Fibroblast of villous mesenchyme (primary cell): Measurements from ENCODE around the gene LILRA5. TPM values are rescaled to one million over a fixed set of nuclear protein-coding genes. Genes with fewer than 3 reads are reported as not detected.
"Not testable (repeated sequence)": the region's sequence is repeated elsewhere in the genome, so short reads cannot be mapped to it uniquely, and the experiment has no call there.

ENCODE experiments used
- DNase-seq: peaks from one replicate; pipeline ENCODE4 v3.0.0-alpha.2; 2010; ENCODE audit warnings: low read depth
- H3K4me3 ChIP-seq: 2 replicates; pipeline ENCODE4 v1.5.1; 2011; ENCODE audit warnings: low read depth, mild to moderate bottlenecking, low read length
- total RNA-seq: library from RNA; depleted of rRNA; stranded (reverse); fragments of >200 nt; gene quantifications from 2 replicates; pipeline ENCODE4 v1.2.3, GENCODE V29; 2012
- TF ChIP-seq, protein P1 (sequence below): IDR thresholded peaks from 2 replicates; pipeline ENCODE4 v1.5.1; 2012; ENCODE audit warnings: low read depth, mild to moderate bottlenecking, low read length; ENCODE audit not compliant: insufficient read depth

LILRA5 gene
- not detected in 2 replicates for total RNA-seq

DNA sequence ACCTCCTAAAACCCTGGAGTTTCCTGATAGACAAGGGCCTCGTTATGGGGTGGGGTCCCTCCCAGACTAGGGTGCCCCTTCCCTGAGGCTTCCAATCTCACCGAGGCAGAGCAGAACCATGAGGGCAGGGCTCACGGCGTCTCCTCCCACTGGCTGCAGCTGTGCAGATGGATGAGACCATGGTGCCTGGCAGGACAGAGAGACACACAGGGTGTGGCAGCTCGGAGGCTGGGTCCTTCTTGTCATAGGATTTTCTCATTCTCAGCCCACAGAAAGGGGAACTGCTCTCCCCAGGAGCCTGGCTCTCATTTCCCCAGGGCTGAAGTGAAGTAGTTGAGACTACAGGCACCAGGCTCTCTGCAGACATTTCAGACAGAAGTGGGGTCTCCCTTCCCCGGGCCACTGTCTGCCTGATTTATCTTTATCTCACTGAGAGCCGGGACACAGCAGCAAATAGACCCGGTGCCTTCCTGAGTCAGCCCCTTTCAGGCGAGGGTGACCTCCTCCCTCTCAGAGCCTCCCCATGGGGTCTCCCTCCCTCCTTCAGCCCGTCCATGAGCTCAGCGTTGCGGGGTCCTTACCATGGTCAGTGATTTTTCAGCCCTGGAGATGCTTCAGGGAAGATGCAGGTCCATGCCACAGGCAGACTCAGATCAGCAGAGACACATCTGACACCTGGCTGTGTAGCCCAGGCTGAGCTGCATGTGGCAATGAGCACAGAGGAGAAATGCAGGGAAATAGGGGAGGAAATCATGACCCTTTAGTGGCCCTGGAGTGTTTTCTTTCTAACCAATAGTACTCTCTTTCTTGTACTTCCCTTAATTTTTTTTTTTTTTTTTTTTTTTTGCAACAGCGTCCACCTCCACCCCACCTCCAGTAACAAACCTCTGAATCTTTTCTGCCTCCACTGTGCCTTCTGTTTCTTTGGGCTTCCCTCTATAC lies at the start of gene LILRA5:
Gene LILRA5, minus strand, starts transcription at position 731 of the 942 bp plus-strand sequence. Its CDS starts 147 bp downstream, at position 584.
- TF ChIP-seq, protein P1, sequence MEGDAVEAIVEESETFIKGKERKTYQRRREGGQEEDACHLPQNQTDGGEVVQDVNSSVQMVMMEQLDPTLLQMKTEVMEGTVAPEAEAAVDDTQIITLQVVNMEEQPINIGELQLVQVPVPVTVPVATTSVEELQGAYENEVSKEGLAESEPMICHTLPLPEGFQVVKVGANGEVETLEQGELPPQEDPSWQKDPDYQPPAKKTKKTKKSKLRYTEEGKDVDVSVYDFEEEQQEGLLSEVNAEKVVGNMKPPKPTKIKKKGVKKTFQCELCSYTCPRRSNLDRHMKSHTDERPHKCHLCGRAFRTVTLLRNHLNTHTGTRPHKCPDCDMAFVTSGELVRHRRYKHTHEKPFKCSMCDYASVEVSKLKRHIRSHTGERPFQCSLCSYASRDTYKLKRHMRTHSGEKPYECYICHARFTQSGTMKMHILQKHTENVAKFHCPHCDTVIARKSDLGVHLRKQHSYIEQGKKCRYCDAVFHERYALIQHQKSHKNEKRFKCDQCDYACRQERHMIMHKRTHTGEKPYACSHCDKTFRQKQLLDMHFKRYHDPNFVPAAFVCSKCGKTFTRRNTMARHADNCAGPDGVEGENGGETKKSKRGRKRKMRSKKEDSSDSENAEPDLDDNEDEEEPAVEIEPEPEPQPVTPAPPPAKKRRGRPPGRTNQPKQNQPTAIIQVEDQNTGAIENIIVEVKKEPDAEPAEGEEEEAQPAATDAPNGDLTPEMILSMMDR = no peak
- no peak for DNase-seq
- no peak within 1 kb of the TSS for H3K4me3 ChIP-seq

DNA sequence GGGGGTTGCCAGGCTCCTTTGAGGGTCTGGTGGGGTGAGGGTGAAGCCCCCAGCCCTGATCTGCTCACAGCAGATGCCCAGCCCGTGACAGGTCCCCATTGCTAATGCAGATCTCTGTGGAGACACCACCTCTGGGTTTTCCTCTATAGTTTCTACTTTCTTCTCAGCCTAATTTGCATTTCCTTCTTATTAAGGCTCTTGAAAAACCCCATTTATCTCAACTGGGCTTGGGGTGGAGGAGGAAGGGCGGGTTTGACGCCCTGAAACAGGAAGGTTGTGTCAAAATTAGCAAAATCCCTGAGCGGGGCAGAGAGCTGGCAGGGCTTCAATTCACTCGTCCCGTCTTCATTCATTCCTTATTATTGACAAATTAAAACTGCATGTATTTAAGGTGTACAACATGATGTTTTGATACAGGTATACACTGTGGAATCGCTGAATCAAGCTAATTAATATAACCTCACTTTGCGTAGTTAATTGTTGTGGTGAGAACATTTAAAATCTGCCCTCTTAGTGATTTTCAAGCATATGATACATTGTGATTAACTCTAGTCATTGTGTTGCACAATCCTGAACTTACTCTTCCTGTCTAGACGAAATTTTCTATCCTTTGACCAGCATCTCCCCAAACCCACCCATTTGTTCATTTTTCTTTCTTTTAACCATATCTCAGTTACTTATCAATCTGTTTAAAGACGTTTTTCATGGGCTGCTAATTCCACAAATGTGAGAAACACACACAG lies 48.9 kb upstream of the LILRA5 start:
- H3K4me3 ChIP-seq, DNase-seq: not testable (repeated sequence)

DNA sequence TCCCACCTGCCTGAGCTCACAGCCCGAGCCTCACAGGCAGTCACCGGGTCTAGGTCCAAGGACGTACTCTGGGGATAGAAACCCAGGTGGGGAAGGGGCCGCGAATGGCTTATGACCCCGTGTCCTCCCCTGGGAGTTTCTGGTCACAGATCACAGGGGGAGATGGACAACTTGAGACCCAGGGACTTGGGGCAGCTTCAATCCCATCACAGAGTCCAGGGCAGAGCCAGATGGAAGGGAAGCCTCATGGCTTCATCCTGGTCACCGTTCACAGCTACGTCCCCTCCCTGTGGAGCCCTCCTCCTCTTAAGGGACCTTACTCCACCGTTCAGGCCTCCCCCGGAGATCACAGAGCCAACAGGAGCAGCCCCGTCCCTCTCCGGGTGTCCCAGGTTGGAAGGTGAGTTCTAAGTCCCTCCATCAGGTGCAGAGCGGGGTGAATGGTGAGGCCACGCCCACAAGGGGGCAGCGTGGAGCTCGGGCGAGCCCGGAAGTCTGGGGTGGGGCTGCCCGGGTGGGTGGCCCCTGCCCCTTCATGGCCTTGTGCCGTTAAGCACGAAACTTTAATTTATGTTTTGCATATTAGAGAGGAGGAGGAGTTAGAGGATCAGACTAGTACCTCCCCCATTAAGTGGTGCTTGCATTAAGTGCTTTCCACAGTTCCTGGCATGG lies 46.3 kb upstream of the LILRA5 start:
- not testable (repeated sequence) for H3K4me3 ChIP-seq, DNase-seq

DNA sequence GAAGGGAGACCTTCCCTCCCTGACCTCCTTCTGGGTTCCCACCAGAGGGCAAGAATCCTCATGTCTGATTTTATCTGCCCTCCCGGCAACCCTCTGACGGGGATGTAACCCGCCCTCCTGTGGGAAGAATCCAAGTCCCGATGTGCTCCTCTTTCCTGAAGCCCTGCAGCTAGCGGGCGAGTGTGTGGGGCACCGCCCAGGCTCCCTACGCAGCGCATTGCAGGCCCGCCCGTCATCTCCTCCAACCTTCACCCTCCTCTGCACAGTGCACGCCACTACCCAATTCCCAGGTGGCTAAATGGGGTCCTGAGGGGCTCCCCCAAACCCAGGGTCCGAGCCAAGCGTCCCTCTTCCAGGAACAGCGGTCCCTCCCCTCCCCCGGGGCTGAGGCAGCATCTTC lies 44.4 kb upstream of the LILRA5 start:
- H3K4me3 ChIP-seq = no peak overlapping the region
- TF ChIP-seq, protein P1 = no peak
- DNase-seq = no peak

DNA sequence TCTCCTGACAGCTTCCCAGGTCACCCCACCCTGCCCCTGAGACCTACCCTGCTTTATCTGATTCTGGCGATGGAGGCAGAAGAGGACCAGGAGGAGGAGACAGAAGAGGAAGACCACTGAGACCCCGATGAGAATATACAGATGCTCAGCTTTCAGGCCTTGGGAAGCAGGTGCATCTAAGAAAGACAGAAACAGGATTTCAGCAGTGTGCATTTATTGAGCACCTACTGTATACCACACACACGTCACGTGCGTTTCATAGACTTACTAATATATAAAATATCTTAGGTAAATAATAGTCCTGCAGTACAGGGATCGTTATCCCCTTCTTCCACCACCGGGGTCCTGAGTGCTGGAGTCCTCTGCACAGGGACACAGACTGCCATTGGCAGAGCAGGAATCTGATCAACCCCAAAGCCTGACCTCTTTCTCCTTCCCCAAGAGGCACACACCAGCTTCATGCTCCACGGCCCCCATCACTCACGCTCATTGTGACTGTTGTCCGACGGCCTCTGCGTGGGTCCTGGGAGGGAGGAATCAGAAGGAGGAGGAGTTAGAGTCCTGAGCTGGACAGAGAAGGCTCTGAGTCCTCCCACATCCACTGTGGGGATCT lies 43.6 kb upstream of the LILRA5 start:
- DNase-seq = no peak
- TF ChIP-seq, protein P1 = no peak
- H3K4me3 ChIP-seq = no peak overlapping the region

DNA sequence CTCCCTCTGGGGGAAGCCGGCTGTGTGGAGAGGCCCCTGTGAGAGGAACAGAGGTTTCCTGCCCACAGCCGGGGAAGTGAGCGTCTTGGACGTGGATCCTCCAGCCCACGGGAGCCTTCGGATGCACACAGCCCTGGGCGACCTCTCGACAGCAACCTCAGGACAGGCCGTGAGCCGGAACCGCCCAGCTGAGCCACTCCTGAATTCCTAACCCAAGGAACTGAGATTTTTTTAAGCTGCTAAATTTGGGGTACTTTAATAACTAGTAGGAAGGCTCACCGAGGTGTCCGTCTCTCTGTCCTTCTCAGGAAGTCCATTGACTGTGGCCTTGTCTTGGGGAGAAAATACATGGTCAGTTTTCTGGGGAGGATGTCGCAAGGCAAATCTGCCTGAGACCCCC lies 42.7 kb upstream of the LILRA5 start:
- TF ChIP-seq, protein P1 = no peak
- DNase-seq = no peak

DNA sequence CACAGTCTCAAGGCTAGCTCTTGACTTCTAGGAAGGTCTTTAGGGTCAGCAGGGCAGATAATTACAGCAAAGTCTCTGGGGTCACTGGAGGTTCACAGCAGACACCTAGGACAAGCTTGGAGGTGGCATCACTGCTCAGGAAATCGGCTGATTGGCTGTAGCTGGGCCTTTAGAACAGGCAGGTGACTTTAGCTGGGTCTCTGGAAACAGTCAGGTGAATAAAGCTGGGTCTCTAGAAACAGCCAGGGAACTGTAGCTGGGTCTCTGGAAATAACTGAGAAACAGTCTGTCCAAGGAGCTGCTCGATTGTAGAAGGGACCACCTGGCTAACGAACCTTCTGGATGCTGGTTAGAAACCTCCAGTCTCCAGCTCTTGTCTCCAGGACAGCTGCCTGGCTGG lies 41.8 kb upstream of the LILRA5 start:
- DNase-seq = no peak
- H3K4me3 ChIP-seq = no peak overlapping the region
- TF ChIP-seq, protein P1 = no peak

More for the DNA sequence above, 42.7 kb upstream of the LILRA5 start:
- no peak overlapping the region for H3K4me3 ChIP-seq
